OCI-LY1 (cell line): Measurements from ENCODE around the gene OR10H3.

Source experiments
- H2AFZ ChIP-seq: fragments of 200-600 bp; sonication (generic), shearing (Covaris generic); 2 replicates; pipeline ENCODE4 v1.6.0; 2014; ENCODE audit warnings: antibody characterized with exemption, mild to moderate bottlenecking, low read length
- H3F3A ChIP-seq: fragments of 200-600 bp; sonication (generic), shearing (Covaris generic); 2 replicates; pipeline ENCODE4 v1.6.0; 2014; ENCODE audit warnings: mild to moderate bottlenecking, antibody characterized with exemption, low read length, moderate library complexity; ENCODE audit not compliant: insufficient read depth
- H3K27ac ChIP-seq: fragments of 200-600 bp; sonication (generic); 2 replicates; pipeline ENCODE4 v1.5.1; 2014; ENCODE audit warnings: low read length, mixed run types, mild to moderate bottlenecking, low read depth; ENCODE audit not compliant: poor library complexity, severe bottlenecking
- H3K27me3 ChIP-seq: fragments of 200-600 bp; sonication (generic); 2 replicates; pipeline ENCODE4 v1.6.0; 2014; ENCODE audit warnings: antibody characterized with exemption, mild to moderate bottlenecking, low read length, moderate library complexity; ENCODE audit not compliant: insufficient read depth
- H3K36me3 ChIP-seq: fragments of 200-600 bp; sonication (generic); 2 replicates; pipeline ENCODE4 v1.6.1; 2014; ENCODE audit warnings: mild to moderate bottlenecking, antibody characterized with exemption, low read length, moderate library complexity, mixed read lengths; ENCODE audit not compliant: insufficient read depth
- H3K4me1 ChIP-seq: fragments of 200-600 bp; sonication (generic); 2 replicates; pipeline ENCODE4 v1.5.1; 2014; ENCODE audit warnings: mild to moderate bottlenecking, low read length, moderate library complexity; ENCODE audit not compliant: insufficient read depth, severe bottlenecking
- H3K4me2 ChIP-seq: fragments of 200-600 bp; sonication (generic), shearing (Covaris generic); 2 replicates; pipeline ENCODE4 v1.6.1; 2014; ENCODE audit warnings: low read length
- H3K4me3 ChIP-seq: fragments of 200-600 bp; sonication (generic); 2 replicates; pipeline ENCODE4 v1.5.1; 2014; ENCODE audit warnings: low read length, low read depth, mild to moderate bottlenecking, mixed read lengths; ENCODE audit not compliant: poor library complexity, severe bottlenecking
- H3K79me2 ChIP-seq: fragments of 200-600 bp; shearing (Covaris generic); 2 replicates; pipeline ENCODE4 v1.6.1; 2016; ENCODE audit warnings: mixed run types, low read length, mixed read lengths; ENCODE audit not compliant: insufficient read depth
- H3K9ac ChIP-seq: fragments of 200-600 bp; sonication (generic), shearing (Covaris generic); 2 replicates; pipeline ENCODE4 v1.6.1; 2014; ENCODE audit warnings: mild to moderate bottlenecking, low read length, mixed read lengths
- H3K9me2 ChIP-seq: fragments of 200-600 bp; sonication (generic), shearing (Covaris generic); 2 replicates; pipeline ENCODE4 v1.6.1; 2014; ENCODE audit warnings: low read depth, mild to moderate bottlenecking, low read length, mixed read lengths
- H3K9me3 ChIP-seq: fragments of 200-600 bp; shearing (Covaris generic); 2 replicates; pipeline ENCODE4 v1.6.1; 2014; ENCODE audit warnings: low read length, mixed read lengths
- H4K20me1 ChIP-seq: fragments of 200-600 bp; sonication (generic), shearing (Covaris generic); 2 replicates; pipeline ENCODE4 v1.6.0; 2016; ENCODE audit warnings: mild to moderate bottlenecking, low read length; ENCODE audit not compliant: insufficient read depth
- CTCF ChIP-seq: fragments of 200-600 bp; sonication (generic), shearing (Covaris generic); IDR thresholded peaks from 2 replicates; pipeline ENCODE4 v1.5.1; 2017; ENCODE audit warnings: mild to moderate bottlenecking, antibody characterized with exemption, low read length, moderate library complexity, mixed read lengths
- EZH2 ChIP-seq: fragments of 200-600 bp; sonication (generic), shearing (Covaris generic); IDR thresholded peaks from 2 replicates; pipeline ENCODE4 v1.8.0; 2017; ENCODE audit warnings: borderline replicate concordance, mixed run types, mild to moderate bottlenecking, antibody characterized with exemption, low read length, moderate library complexity, mixed read lengths

The OR10H3 gene

GRCh38 chr19:15775249-15775648 lies 37.5 kb downstream of the OR10H3 start:
- no peaks in the 10 kb centered on the region for H3K9me2 ChIP-seq
- no peak overlapping the region for H3K4me3 ChIP-seq
- no peak overlapping the region for H3K9ac ChIP-seq
- H3K27me3 ChIP-seq = no peaks in the 10 kb centered on the region
- H2AFZ ChIP-seq = no peak overlapping the region
- no peaks in the 10 kb centered on the region for H3K9me3 ChIP-seq
- no peak overlapping the region for H3K4me2 ChIP-seq
- H3K36me3 ChIP-seq = no peaks in the 10 kb centered on the region
- H4K20me1 ChIP-seq = no peaks in the 10 kb centered on the region
- H3K4me1 ChIP-seq = no peaks in the 10 kb centered on the region
- TF ChIP-seq EZH2 = no peak
- H3F3A ChIP-seq = no peaks in the 10 kb centered on the region
- no peaks in the 10 kb centered on the region for H3K79me2 ChIP-seq
- H3K27ac ChIP-seq = no peak overlapping the region

DNA sequence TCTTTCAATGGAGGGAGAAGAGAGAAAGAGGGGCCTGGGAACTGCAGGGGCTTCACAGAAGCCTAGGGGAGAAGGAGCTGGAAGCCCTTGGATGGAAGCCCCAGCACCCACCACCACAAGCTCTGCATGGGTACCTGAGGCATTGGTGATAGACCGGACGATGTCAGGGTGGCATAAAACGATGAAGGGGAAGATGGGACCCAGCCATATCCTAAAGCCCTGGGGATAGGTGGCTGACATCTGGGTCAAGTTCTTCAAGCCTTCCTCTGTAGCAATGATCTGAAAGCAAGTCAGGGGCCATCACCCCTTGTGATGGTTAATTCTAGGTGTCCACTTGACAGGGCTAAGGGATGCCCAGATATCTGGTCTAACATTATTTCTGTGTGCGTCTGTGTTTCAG lies 38.5 kb downstream of the OR10H3 start:
- no peaks in the 10 kb centered on the region for H3K9me2 ChIP-seq
- H3K27me3 ChIP-seq = no peaks in the 10 kb centered on the region
- H3K4me2 ChIP-seq = no peak overlapping the region
- no peaks in the 10 kb centered on the region for H3K79me2 ChIP-seq
- no peak overlapping the region for H3K9ac ChIP-seq
- no peak overlapping the region for H2AFZ ChIP-seq
- no peaks in the 10 kb centered on the region for H3K36me3 ChIP-seq
- H3F3A ChIP-seq = no peaks in the 10 kb centered on the region
- no peaks in the 10 kb centered on the region for H3K9me3 ChIP-seq
- no peak overlapping the region for H3K4me3 ChIP-seq
- no peaks in the 10 kb centered on the region for H4K20me1 ChIP-seq
- no peak overlapping the region for H3K27ac ChIP-seq
- TF ChIP-seq CTCF = no peak
- no peaks in the 10 kb centered on the region for H3K4me1 ChIP-seq

DNA sequence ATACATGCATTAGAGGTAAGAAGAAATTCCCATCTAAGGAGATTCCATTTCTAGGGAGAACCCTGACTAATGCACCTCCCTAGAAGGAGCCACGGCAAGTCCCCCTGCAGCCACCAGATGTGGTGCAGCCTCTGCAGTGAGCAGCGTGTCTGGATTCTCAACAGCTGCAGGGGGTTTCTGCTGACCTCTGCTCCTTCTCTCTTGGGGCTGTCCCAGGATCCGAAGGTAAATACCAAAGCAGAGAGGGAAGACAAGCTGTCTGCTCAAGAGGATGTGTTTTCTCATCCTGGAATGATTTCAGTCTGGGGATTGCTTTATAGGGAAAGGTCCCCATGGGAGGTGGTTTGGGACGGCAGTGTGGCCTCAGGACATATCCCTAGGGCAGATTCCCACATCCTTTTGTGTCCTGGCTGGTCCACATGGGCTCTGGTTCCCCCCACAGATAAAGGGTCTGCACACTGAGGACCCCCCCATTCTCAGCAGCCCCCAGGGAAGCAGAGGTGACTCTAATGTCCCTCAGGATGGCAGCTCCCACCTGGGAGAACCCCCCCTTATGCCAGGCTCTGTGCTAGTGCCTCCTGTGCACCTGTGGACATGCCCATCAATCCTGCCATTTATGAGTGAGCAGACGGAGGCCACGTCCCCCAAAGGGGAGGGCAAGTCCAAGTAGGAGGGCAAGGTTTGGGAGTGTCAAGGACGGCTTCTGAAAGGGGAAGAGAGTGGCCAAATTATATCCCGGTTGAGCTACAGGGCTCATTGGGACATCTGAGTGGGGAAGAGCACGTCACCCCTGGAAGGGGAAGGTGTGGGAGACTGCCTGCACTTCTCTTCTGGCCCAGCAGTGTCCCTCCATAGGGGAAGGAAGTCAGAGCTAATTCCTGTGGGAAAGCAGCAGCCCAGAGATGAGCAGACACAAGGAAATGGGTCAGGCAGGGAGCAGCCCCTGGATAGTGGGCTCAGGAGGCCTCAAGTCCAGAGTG lies 39.5 kb downstream of the OR10H3 start:
- Histone ChIP-seq H3K27me3 (no peaks in the 10 kb centered on the region), H3K4me3 (no peak overlapping the region), H2AFZ (no peak overlapping the region), H3K9me3 (no peaks in the 10 kb centered on the region), H3K9ac (no peak overlapping the region), H3K36me3 (no peaks in the 10 kb centered on the region), H3K4me1 (no peaks in the 10 kb centered on the region), H3K4me2 (no peak overlapping the region), H3K79me2 (no peaks in the 10 kb centered on the region), H4K20me1 (no peaks in the 10 kb centered on the region), H3K27ac (no peak overlapping the region), H3F3A (no peaks in the 10 kb centered on the region), H3K9me2 (no peaks in the 10 kb centered on the region)
- TF ChIP-seq CTCF (no peak), EZH2 (no peak)
